Measurements from ENCODE around the gene CDHR2. TPM values are rescaled to one million over a fixed set of nuclear protein-coding genes. Genes with fewer than 3 reads are reported as not detected.

CDHR2 gene, protein sequence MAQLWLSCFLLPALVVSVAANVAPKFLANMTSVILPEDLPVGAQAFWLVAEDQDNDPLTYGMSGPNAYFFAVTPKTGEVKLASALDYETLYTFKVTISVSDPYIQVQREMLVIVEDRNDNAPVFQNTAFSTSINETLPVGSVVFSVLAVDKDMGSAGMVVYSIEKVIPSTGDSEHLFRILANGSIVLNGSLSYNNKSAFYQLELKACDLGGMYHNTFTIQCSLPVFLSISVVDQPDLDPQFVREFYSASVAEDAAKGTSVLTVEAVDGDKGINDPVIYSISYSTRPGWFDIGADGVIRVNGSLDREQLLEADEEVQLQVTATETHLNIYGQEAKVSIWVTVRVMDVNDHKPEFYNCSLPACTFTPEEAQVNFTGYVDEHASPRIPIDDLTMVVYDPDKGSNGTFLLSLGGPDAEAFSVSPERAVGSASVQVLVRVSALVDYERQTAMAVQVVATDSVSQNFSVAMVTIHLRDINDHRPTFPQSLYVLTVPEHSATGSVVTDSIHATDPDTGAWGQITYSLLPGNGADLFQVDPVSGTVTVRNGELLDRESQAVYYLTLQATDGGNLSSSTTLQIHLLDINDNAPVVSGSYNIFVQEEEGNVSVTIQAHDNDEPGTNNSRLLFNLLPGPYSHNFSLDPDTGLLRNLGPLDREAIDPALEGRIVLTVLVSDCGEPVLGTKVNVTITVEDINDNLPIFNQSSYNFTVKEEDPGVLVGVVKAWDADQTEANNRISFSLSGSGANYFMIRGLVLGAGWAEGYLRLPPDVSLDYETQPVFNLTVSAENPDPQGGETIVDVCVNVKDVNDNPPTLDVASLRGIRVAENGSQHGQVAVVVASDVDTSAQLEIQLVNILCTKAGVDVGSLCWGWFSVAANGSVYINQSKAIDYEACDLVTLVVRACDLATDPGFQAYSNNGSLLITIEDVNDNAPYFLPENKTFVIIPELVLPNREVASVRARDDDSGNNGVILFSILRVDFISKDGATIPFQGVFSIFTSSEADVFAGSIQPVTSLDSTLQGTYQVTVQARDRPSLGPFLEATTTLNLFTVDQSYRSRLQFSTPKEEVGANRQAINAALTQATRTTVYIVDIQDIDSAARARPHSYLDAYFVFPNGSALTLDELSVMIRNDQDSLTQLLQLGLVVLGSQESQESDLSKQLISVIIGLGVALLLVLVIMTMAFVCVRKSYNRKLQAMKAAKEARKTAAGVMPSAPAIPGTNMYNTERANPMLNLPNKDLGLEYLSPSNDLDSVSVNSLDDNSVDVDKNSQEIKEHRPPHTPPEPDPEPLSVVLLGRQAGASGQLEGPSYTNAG (N-terminal part only)
- total RNA-seq (under 1 TPM in 4 of 9 donors, not detected in 5; 0.08 to 0.67 (median 0.40) TPM), polyA plus RNA-seq (under 1 TPM in 1 of 2 donors, not detected in 1; 0.07 TPM)
- long read RNA-seq, donor 1, partial matches to known transcripts: 0 of 2 reads
- long read RNA-seq, donor 1, other reads (novel, unspliced or antisense): 2 of 2 reads
- long read RNA-seq, donor 2, partial matches to known transcripts: 0 of 4 reads
- long read RNA-seq, donor 2, other reads (novel, unspliced or antisense): 4 of 4 reads
- long read RNA-seq, donor 3, partial matches to known transcripts: 0 of 2 reads
- long read RNA-seq, donor 3, other reads (novel, unspliced or antisense): 2 of 2 reads

DNA sequence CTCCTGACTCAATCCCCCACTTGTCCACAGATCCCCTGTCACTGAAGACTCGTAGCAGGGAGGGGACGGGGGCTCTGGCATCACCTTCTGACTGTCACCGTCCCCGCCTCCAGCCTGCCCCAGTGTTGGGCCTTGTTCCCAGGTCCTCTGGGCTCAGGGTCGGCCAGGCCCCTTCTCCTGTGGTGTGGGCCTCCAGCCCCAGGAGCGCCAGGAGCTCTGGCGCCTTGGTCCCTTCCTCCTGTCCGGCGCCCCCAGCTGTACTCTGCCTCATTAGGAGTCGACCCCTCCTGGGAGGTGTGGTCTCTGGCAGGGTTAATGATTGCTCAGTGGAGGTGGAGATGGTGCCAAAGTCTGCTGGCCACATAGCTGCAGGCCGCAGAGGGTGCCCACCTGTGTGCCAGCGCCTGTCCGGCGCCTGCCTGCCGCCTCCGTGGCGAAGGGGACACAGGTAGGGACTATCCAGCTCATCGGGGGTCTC is at the start of gene CDHR2:
CDHR2 (plus strand) TSS at position 376 of the 478 bp plus-strand sequence. CDS start 16,011 bp downstream, outside the sequence.
- no peak within 1 kb of the TSS for H3K27ac ChIP-seq
- no peak for ATAC-seq
- TF ChIP-seq, protein P1, sequence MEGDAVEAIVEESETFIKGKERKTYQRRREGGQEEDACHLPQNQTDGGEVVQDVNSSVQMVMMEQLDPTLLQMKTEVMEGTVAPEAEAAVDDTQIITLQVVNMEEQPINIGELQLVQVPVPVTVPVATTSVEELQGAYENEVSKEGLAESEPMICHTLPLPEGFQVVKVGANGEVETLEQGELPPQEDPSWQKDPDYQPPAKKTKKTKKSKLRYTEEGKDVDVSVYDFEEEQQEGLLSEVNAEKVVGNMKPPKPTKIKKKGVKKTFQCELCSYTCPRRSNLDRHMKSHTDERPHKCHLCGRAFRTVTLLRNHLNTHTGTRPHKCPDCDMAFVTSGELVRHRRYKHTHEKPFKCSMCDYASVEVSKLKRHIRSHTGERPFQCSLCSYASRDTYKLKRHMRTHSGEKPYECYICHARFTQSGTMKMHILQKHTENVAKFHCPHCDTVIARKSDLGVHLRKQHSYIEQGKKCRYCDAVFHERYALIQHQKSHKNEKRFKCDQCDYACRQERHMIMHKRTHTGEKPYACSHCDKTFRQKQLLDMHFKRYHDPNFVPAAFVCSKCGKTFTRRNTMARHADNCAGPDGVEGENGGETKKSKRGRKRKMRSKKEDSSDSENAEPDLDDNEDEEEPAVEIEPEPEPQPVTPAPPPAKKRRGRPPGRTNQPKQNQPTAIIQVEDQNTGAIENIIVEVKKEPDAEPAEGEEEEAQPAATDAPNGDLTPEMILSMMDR (IDR thresholded peaks at IDR 0.05): no peak
- no peak for TF ChIP-seq POLR2A (IDR thresholded peaks at IDR 0.05)
- peaks cover 0 to 32% (median 2%) of the 10 kb centered on the region in 9 donors for H3K27me3 ChIP-seq
- peaks cover 0 to 25% (median 1%) of the 10 kb centered on the region in 12 donors for H3K4me1 ChIP-seq
- H3K36me3 ChIP-seq: no peaks in the 10 kb centered on the region
- no peak within 1 kb of the TSS for H3K4me3 ChIP-seq
- DNase-seq: no peak
- H3K9me3 ChIP-seq: no peaks in the 10 kb centered on the region
- intact Hi-C loops (cut with DNase I): loop anchor here in 2 of 10 donors (10.0 kb wide), 2 partner anchors 104 to 134 kb away; partner anchors contain the start of genes CLTB (in 2 of the 2) and FAF2 (in 1 of the 2)
- WGBS, 4 donors: 74 to 81% (median 75%) methylated on average over 9 to 18 of the region's 18 CpGs

DNA sequence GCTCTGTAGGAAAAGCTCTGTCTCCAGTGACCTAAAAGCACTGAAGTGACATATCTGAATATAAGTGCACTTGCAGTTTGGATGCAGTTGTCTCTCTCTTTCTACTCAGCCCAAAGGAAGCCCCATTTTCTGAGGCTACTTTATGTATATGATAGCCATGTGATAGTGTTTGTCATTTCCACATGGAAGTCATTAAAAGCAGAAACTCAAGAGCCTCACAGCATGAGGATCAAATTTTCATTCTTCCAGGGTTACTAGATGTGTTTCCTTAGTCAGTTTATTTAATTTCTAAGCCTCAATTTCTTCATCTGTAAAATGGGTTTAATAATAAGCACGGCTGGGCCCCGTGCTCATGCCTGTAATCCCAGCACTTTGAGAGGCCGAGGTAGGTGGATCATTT is 48.6 kb upstream of the CDHR2 start:
- no peak for DNase-seq
- intact Hi-C loops (cut with DNase I): no loop called here
- no peaks in the 10 kb centered on the region for H3K4me1 ChIP-seq
- 95 to 99% (median 96%) methylated on average over 3 of the region's 3 CpGs for WGBS, 4 donors
- no peak overlapping the region for H3K27ac ChIP-seq
- peaks cover 0 to 100% (median 98%) of the 10 kb centered on the region in 9 donors for H3K36me3 ChIP-seq
- TF ChIP-seq POLR2A (IDR thresholded peaks at IDR 0.05): no peak
- TF ChIP-seq, protein P1 (IDR thresholded peaks at IDR 0.05): no peak
- ATAC-seq: no peak
- no peak overlapping the region for H3K4me3 ChIP-seq
- no peaks in the 10 kb centered on the region for H3K9me3 ChIP-seq
- no peaks in the 10 kb centered on the region for H3K27me3 ChIP-seq

DNA sequence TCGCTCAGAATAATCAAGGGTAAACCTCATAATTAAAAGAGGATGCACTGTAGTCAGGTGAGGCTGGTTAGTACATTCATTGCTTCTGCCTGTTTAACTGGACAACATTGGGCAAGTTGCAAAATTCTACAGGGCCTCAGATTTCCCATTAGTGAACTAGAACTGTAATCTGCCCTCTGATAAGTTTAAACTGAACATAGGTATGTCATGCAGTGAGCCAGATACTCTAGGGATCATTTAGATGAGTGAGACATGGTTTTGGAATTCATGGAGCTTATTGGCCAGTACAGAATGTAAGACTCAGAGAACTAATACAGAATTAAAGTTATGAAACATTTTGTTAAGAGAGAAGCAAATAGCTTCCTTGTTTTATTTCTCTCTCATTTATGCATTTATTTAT is 47.8 kb upstream of the CDHR2 start:
- intact Hi-C loops (cut with DNase I): no loop called here
- Histone ChIP-seq H3K27me3 (no peaks in the 10 kb centered on the region), H3K27ac (no peak overlapping the region), H3K36me3 (peaks cover 0 to 100% (median 97%) of the 10 kb centered on the region in 9 donors), H3K4me3 (no peak overlapping the region), H3K4me1 (no peaks in the 10 kb centered on the region), H3K9me3 (no peaks in the 10 kb centered on the region)
- no peak for TF ChIP-seq POLR2A (IDR thresholded peaks at IDR 0.05)
- TF ChIP-seq, protein P1 (IDR thresholded peaks at IDR 0.05): no peak
- 97 to 100% (median 99%) methylated on average over 1 of the region's 1 CpG for WGBS, 4 donors
- no peak for DNase-seq
- ATAC-seq: no peak

All from heart left ventricle (tissue), 16 donors.